Natural killer cell treated with Interleukin-12 subunit alpha and Interleukin-12 subunit beta and Interleukin-15 and Interleukin-18, amount 100 ng/mL, for 72 hours (primary cell): ENCODE measurements around the gene EHBP1L1. TPM values are rescaled to one million over a fixed set of nuclear protein-coding genes. Genes with fewer than 3 reads are reported as not detected.
"Not testable (repeated sequence)": the region's sequence is repeated elsewhere in the genome, so short reads cannot be mapped to it uniquely, and the experiment has no call there.

Experiments used
- ATAC-seq, 2 donors: fragments of 150-1000 bp; cut with Tn5 transposase in 1 of 2; sonication (Bioruptor Pico), chemical (Tn5 transposase) in 1 of 2; 2 replicates each; pipeline ENCODE4 v1.10.0; 2021
- DNase-seq: peaks from one replicate; pipeline ENCODE4 v3.0.0; 2022; ENCODE audit warnings: low spot score
- H3K27ac Mint-ChIP-seq, 2 donors: 1 replicate in 1 of 2; 2 replicates in 1 of 2; pipeline ENCODE4 v1.8.0; 2022; ENCODE audit warnings: mixed read lengths in 2 of 2, mild to moderate bottlenecking in 1 of 2, moderate library complexity in 1 of 2
- H3K27me3 Mint-ChIP-seq, 2 donors: 1 replicate in 1 of 2; 2 replicates in 1 of 2; pipeline ENCODE4 v1.8.0; 2022; ENCODE audit warnings: mixed read lengths in 2 of 2
- H3K36me3 Mint-ChIP-seq: one replicate; pipeline ENCODE4 v1.8.0; 2022; ENCODE audit warnings: mixed read lengths
- H3K4me1 Mint-ChIP-seq, 2 donors: 1 replicate in 1 of 2; 2 replicates in 1 of 2; pipeline ENCODE4 v1.8.0; 2022; ENCODE audit warnings: low read depth in 2 of 2, mixed read lengths in 2 of 2, mild to moderate bottlenecking in 1 of 2
- H3K4me3 Mint-ChIP-seq: one replicate; pipeline ENCODE4 v1.8.0; 2022; ENCODE audit warnings: mixed read lengths
- H3K9me3 Mint-ChIP-seq: 2 replicates; pipeline ENCODE4 v1.8.0; 2022; ENCODE audit warnings: mixed read lengths
- total RNA-seq, 2 donors: library from RNA; stranded (reverse); gene quantifications; one replicate each; pipeline ENCODE4 v1.2.3, GENCODE V29; 2022

Gene EHBP1L1
- total RNA-seq, 2 donors from 2014 or later = 156 to 188 TPM

DNA sequence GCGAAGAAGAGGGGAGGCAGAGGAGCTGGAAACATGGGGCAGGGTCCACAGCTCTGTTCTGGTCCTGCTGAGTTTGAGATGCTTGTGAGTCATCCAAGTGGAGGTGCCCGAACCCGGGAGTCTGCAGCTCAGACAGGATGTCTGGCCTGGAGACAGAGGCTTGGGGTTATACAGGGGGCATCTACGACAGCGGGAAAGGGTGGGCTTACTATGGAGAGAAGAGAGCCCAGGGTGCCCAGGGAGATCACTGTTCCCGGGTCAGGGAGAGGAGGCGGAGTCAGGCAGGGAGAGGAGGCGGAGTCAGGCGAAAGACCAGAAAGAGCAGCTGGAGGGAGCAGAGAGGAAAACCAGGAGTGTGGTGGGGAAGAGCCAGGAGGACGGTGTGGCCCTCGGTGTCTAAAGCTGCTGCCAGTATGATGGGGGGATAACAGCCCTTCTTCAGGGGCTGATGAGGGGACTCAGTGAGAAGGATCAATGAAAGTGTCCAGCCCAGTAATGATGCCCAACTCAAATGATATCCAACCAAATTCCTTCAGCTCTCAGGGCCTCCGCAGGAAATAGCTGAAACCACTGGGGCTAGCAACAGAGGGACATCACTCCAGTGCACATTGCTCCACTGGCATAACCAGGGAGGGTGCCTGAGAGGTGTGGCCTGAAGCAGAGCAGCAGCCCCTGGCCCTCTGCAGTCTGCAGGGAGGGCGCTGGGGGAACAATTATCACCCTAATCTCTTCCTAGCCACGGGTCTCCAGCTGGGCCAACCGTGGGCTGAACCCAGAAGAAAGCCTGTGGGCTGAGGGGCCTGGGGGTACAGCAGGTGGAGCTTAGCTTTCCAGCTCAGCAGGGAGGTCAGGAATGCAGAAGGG lies 15.1 kb upstream of the EHBP1L1 start:
- DNase-seq (peak; percentile 51), ATAC-seq (no peak)
- Mint-ChIP-seq H3K27me3 (no peaks in the 10 kb centered on the region), H3K4me1 (peaks cover 36 to 44% of the 10 kb centered on the region in 2 donors), H3K36me3 (no peaks in the 10 kb centered on the region), H3K4me3 (no peak overlapping the region), H3K27ac (peak overlapping the region; percentile 15 to 72), H3K9me3 (no peaks in the 10 kb centered on the region)

GRCh38 chr11:65562020-65562419 lies 13.8 kb upstream of the EHBP1L1 start:
- Mint-ChIP-seq H3K36me3 (no peaks in the 10 kb centered on the region), H3K4me1 (peaks cover 40 to 47% of the 10 kb centered on the region in 2 donors), H3K9me3 (no peaks in the 10 kb centered on the region), H3K4me3 (no peak overlapping the region), H3K27ac (peak overlapping the region in 1 of 2 donors; percentile 60), H3K27me3 (no peaks in the 10 kb centered on the region)
- ATAC-seq = no peak
- no peak for DNase-seq

- H3K27me3 Mint-ChIP-seq = no peaks in the 10 kb centered on the region
- no peak for ATAC-seq
These were observed 13.1 kb upstream of the EHBP1L1 start for GRCh38 chr11:65562788-65563187.

DNA sequence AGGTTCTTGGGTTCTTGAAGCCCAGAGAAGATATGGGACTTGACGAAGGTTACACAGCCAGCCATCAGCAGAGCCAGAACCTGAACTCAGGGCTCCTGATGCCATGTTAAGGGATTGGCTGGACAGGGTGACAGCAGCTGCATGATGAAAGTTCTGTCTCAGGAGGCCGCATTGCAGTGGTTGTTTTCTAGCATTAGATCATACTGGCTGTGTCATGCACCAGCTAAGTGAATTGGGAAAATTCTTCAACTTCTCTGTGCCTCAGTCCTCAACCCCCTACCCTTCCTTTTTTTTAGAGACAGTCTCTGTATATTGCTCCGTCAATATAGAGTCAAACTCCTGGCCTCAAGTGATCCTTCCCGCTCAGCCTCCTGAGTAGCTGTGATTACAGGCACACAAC lies 12.3 kb upstream of the EHBP1L1 start:
- Mint-ChIP-seq H3K27me3 (no peaks in the 10 kb centered on the region), H3K4me3 (no peak overlapping the region), H3K36me3 (no peaks in the 10 kb centered on the region), H3K27ac (peak overlapping the region; percentile 84 to 95), H3K9me3 (no peaks in the 10 kb centered on the region), H3K4me1 (peaks cover 47 to 48% of the 10 kb centered on the region in 2 donors)
- no peak for ATAC-seq
- DNase-seq = no peak

More at GRCh38 chr11:65562788-65563187, 13.1 kb upstream of the EHBP1L1 start:
- Mint-ChIP-seq H3K4me1 (peaks cover 40 to 42% of the 10 kb centered on the region in 2 donors), H3K4me3 (no peak overlapping the region), H3K36me3 (no peaks in the 10 kb centered on the region), H3K9me3 (no peaks in the 10 kb centered on the region), H3K27ac (peak overlapping the region; percentile 84 to 95)
- peak; percentile 60 for DNase-seq

DNA sequence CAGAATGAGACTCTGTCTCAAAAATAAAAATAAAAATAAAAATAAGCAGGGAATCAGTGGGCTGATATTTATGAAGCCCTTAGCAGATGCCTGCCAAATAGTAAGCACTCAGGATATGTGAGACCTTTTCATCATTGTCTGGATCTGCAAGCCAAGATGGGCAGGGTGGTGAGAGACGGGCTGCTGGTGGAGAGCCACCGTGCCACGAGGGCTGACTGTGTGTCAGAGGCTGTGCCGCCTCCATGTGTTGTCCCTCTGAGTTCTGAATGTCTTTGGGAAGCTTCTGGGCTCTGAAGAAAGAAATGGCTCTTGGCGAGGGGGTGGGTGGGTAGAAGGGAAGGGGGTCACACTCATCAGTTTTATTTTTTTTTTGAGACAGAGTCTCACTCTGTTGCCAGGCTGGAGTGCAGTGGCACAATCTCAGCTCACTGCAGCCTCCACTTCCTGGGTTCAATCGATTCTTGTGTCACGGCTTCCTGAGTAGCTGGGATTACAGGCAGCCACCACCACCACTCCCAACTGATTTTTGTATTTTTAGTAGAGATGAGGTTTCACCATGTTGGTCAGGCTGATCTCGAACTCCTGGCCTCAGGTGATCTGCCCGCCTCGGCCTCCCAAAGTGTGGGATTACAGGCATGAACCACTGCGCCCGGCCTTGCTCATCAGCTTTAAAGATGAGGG lies 10.8 kb upstream of the EHBP1L1 start:
- not testable (repeated sequence) for H3K9me3 Mint-ChIP-seq, ATAC-seq, H3K27me3 Mint-ChIP-seq, H3K36me3 Mint-ChIP-seq
- peak overlapping the region; percentile 82 for H3K4me3 Mint-ChIP-seq
- H3K27ac Mint-ChIP-seq = peak overlapping the region; percentile 95 to 98
- H3K4me1 Mint-ChIP-seq = peaks cover 51 to 58% of the 10 kb centered on the region in 2 donors
- DNase-seq = peak; percentile 58

GRCh38 chr11:65565624-65566453 lies 10.0 kb upstream of the EHBP1L1 start:
- H3K4me1 Mint-ChIP-seq = peaks cover 49 to 58% of the 10 kb centered on the region in 2 donors
- peak overlapping the region; percentile 95 to 98 for H3K27ac Mint-ChIP-seq
- H3K9me3 Mint-ChIP-seq = no peaks in the 10 kb centered on the region
- no peaks in the 10 kb centered on the region for H3K27me3 Mint-ChIP-seq
- peak; percentile 58 for DNase-seq
- peak in 1 of 2 donors; percentile 1 for ATAC-seq
- peak overlapping the region; percentile 82 for H3K4me3 Mint-ChIP-seq
- H3K36me3 Mint-ChIP-seq = no peaks in the 10 kb centered on the region

DNA sequence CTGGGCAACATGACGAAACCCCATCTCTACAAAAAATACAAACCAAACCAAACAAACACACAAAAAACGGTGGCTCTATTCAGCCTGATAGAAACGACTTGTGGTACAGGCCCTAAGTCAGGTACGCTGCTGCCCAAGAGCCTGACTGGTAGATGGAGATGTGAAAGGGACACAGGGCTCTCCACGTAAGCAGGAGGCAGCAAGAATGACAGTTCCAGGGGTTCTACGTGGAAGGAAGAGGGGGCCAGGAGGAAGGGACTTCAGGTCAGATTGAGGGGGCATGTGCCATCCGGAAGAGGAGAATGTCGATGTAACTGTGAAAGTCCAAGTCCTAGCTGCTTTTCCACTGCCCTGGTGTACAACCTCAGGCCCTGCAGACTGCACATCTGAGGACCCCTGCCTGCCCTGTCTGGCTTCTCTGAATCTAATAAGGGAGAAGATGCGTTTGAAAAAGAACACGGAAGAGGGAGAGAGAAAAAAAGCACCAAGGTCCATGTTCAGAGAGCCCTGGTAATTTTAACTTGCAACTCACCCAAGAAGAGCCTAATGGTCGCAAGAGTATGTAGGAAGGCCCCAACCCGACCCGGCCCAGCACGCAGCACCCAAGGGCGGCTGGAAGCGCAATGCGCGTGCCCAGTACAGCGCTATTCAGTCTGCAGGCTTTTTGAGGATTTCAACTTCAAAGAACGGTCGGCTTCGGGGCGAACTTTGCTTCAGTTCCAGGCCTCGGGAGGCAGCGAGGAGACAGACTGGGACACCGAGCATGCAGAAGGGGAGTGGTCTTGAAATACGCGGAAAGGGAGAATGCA lies 6.5 kb upstream of the EHBP1L1 start:
- Mint-ChIP-seq H3K4me3 (peak overlapping the region; percentile 89), H3K36me3 (no peaks in the 10 kb centered on the region), H3K9me3 (no peaks in the 10 kb centered on the region), H3K4me1 (peaks cover 62 to 76% of the 10 kb centered on the region in 2 donors), H3K27me3 (no peaks in the 10 kb centered on the region), H3K27ac (peak overlapping the region; percentile 87 to 99)
- ATAC-seq = peak; percentile 11 to 18
- no peak for DNase-seq

- peaks cover 63 to 76% of the 10 kb centered on the region in 2 donors for H3K4me1 Mint-ChIP-seq
- H3K4me3 Mint-ChIP-seq = peak within 1 kb of the TSS; percentile 89
- H3K36me3 Mint-ChIP-seq = no peaks in the 10 kb centered on the region
These were observed 5.6 kb upstream of the EHBP1L1 start, which contains the start of gene ZNRD2 for GRCh38 chr11:65569973-65570918. ZNRD2 (plus strand) TSS chr11:65570477; CDS start chr11:65570492, 15 bp downstream.

DNA sequence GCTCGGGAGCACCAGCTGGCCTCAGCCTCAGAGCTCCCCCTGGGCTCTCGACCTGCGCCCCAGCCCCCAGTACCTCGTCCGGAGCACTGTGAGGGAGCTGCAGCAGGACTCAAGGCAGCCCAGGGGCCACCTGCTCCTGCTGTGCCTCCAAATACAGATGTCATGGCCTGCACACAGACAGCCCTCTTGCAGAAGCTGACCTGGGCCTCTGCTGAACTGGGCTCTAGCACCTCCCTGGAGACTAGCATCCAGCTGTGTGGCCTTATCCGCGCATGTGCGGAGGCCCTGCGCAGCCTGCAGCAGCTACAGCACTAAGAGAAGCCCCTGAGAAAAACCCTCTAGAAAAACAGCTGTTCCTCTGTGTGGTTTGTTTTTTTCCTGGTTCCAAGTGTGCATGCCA lies 4.4 kb upstream of the EHBP1L1 start:
- ATAC-seq (no peak), DNase-seq (no peak)
- peaks cover 55 to 69% of the 10 kb centered on the region in 2 donors for H3K4me1 Mint-ChIP-seq
- H3K9me3 Mint-ChIP-seq = no peaks in the 10 kb centered on the region
- H3K27ac Mint-ChIP-seq = peak overlapping the region; percentile 87 to 99
- H3K36me3 Mint-ChIP-seq = no peaks in the 10 kb centered on the region
- H3K4me3 Mint-ChIP-seq = peak overlapping the region; percentile 89
- H3K27me3 Mint-ChIP-seq = no peaks in the 10 kb centered on the region

More at GRCh38 chr11:65569973-65570918, 5.6 kb upstream of the EHBP1L1 start, which contains the start of gene ZNRD2:
- H3K27me3 Mint-ChIP-seq = no peaks in the 10 kb centered on the region
- peak within 1 kb of the TSS; percentile 87 to 99 for H3K27ac Mint-ChIP-seq
- ATAC-seq (peak; percentile 86 to 89), DNase-seq (peak; percentile 100)
- H3K9me3 Mint-ChIP-seq = no peaks in the 10 kb centered on the region

- Mint-ChIP-seq H3K9me3 (no peaks in the 10 kb centered on the region), H3K36me3 (no peaks in the 10 kb centered on the region), H3K4me1 (peaks cover 49 to 63% of the 10 kb centered on the region in 2 donors), H3K27ac (peak overlapping the region; percentile 87 to 99), H3K4me3 (peak overlapping the region; percentile 89), H3K27me3 (no peaks in the 10 kb centered on the region)
- ATAC-seq = no peak
- DNase-seq = no peak
These were observed 3.9 kb upstream of the EHBP1L1 start for GRCh38 chr11:65571940-65572339.

- Mint-ChIP-seq H3K4me1 (peaks cover 49 to 63% of the 10 kb centered on the region in 2 donors), H3K27me3 (no peaks in the 10 kb centered on the region), H3K36me3 (no peaks in the 10 kb centered on the region), H3K4me3 (peak within 1 kb of the TSS; percentile 89), H3K27ac (peak within 1 kb of the TSS; percentile 87 to 99), H3K9me3 (no peaks in the 10 kb centered on the region)
- DNase-seq (peak; percentile 90), ATAC-seq (peak; percentile 7 to 22)
These were observed 3.3 kb upstream of the EHBP1L1 start, which contains the start of gene FAM89B for GRCh38 chr11:65572356-65573051. FAM89B (plus strand) TSS chr11:65572538; CDS start chr11:65572670, 132 bp downstream.
